ENCODE results near the gene RASGRF1. TPM values are rescaled to one million over a fixed set of nuclear protein-coding genes. Genes with fewer than 3 reads are reported as not detected.
A peak's percentile ranks its signal among the peaks of the same experiment; 100 is the strongest.

RASGRF1 gene
- total RNA-seq, 1 donor from 2014 or later = not detected

DNA sequence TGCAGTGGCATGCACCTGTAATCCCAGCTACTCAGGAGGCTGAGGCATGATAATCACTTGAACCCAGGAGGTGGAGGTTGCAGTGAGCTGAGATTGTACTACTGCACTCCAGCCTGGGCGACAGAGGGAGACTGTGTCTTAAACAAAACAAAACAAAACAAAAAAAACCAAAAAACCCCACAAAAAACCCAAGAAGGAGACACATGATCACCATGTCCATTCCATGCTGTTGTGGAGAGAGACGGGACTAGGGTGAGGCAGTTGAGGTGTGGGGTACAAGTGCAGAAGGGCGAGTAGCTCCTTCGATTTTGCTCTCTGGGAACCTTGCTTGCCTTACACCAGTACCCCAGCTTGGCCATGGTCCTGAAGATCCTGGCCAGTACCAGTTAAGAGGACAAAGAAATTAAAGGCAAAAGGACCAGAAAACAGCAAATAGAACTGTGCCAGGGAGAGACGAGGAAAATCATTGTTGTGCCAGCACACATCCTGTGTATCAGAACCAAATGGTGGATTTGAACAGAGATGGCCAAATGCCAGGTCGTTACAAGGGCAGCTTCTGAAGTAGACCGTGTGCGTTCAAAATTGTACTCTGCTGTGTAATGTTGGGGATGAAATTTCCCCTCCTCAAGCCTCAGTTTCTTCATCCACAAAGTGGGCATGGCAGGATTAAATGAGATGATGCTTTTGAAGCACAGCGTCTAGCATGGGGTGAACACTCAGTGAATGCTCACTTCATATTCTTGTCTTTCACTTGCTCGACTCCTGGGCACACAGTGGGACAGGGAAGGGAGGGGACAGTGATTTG lies 102.8 kb downstream of the RASGRF1 start:
- Histone ChIP-seq H3K9me3 (no peaks in the 10 kb centered on the region), H3K4me1 (peaks cover 28% of the 10 kb centered on the region), H3K4me3 (no peak overlapping the region), H3K36me3 (no peaks in the 10 kb centered on the region), H3K27ac (peak overlapping the region; percentile 77), H3K27me3 (no peaks in the 10 kb centered on the region)
- no peak for DNase-seq (ENCODE audit: extremely low spot score in 2 of 2)
- TF ChIP-seq POLR2AphosphoS5 (IDR thresholded peaks at IDR 0.05; ENCODE audit: insufficient read depth in 1 of 2, low read depth in 1 of 2) = no peak
- TF ChIP-seq POLR2A (IDR thresholded peaks at IDR 0.05) = no peak
- TF ChIP-seq, protein P1, sequence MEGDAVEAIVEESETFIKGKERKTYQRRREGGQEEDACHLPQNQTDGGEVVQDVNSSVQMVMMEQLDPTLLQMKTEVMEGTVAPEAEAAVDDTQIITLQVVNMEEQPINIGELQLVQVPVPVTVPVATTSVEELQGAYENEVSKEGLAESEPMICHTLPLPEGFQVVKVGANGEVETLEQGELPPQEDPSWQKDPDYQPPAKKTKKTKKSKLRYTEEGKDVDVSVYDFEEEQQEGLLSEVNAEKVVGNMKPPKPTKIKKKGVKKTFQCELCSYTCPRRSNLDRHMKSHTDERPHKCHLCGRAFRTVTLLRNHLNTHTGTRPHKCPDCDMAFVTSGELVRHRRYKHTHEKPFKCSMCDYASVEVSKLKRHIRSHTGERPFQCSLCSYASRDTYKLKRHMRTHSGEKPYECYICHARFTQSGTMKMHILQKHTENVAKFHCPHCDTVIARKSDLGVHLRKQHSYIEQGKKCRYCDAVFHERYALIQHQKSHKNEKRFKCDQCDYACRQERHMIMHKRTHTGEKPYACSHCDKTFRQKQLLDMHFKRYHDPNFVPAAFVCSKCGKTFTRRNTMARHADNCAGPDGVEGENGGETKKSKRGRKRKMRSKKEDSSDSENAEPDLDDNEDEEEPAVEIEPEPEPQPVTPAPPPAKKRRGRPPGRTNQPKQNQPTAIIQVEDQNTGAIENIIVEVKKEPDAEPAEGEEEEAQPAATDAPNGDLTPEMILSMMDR (IDR thresholded peaks at IDR 0.05) = no peak
- intact Hi-C loops (cut with DNase I) = no loop called here

DNA sequence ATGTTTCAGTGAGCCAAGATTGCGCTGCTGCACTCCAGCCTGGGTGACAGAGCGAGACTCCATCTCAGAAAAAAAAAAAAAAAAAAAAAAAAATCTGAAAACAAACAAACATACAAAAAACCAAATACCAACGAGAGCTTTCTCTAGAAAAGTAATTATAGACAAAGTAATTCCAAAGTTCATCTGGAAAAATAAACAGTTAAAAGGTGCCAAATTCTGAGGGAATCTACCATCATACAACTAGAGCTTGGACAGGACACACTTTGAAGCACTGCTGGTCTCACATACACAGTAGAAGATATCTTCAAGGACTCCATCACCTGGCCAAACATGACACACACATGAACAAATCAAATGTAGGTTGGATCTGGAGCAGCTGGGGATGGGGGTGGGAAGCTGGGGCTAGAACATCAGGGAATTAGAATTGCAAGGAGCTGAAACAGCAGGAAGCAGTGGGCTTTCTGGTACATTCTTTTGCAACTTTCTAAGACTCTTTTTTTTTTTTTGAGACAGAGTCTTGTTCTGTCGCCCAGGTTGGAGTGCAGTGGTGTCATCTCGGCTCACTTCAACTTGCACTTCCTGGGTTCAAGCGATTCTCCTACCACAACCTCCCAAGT lies 104.6 kb downstream of the RASGRF1 start:
- TF ChIP-seq, protein P1 (IDR thresholded peaks at IDR 0.05) = no peak
- TF ChIP-seq POLR2AphosphoS5 (IDR thresholded peaks at IDR 0.05; ENCODE audit: insufficient read depth in 1 of 2, low read depth in 1 of 2) = no peak
- no peak for TF ChIP-seq POLR2A (IDR thresholded peaks at IDR 0.05)
- intact Hi-C loops (cut with DNase I) = no loop called here
- no peak for DNase-seq (ENCODE audit: extremely low spot score in 2 of 2)
- Histone ChIP-seq H3K4me3 (no peak overlapping the region), H3K9me3 (no peaks in the 10 kb centered on the region), H3K36me3 (no peaks in the 10 kb centered on the region), H3K4me1 (peaks cover 23% of the 10 kb centered on the region), H3K27me3 (no peaks in the 10 kb centered on the region), H3K27ac (no peak overlapping the region)

DNA sequence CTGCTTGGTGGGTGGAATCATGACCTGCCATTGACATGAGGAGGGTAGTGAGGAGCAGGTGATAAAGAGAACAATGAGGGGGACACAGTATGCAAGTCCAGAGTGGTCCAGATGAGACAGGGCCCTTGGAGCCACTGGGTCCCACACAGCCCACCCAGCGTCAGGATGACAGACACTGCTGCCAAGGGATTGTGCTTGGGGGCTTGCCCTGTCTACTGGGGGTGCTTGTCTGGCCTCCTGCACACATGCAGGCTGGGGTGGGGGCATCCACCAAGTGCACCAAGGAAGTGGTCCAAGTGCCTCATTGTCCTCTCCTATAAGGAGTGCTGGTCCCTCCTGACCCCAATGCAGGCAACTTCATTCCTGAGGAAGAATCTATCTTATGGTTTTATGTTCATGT lies 106.5 kb downstream of the RASGRF1 start:
- Histone ChIP-seq H3K4me1 (peaks cover 19% of the 10 kb centered on the region), H3K4me3 (no peak overlapping the region), H3K27ac (peak overlapping the region; percentile 57), H3K27me3 (no peaks in the 10 kb centered on the region), H3K36me3 (no peaks in the 10 kb centered on the region), H3K9me3 (no peaks in the 10 kb centered on the region)
- no peak for TF ChIP-seq POLR2A (IDR thresholded peaks at IDR 0.05)
- no peak for TF ChIP-seq POLR2AphosphoS5 (IDR thresholded peaks at IDR 0.05; ENCODE audit: insufficient read depth in 1 of 2, low read depth in 1 of 2)
- TF ChIP-seq, protein P1 (IDR thresholded peaks at IDR 0.05) = no peak
- no peak for DNase-seq (ENCODE audit: extremely low spot score in 2 of 2)
- intact Hi-C loops (cut with DNase I) = no loop called here

DNA sequence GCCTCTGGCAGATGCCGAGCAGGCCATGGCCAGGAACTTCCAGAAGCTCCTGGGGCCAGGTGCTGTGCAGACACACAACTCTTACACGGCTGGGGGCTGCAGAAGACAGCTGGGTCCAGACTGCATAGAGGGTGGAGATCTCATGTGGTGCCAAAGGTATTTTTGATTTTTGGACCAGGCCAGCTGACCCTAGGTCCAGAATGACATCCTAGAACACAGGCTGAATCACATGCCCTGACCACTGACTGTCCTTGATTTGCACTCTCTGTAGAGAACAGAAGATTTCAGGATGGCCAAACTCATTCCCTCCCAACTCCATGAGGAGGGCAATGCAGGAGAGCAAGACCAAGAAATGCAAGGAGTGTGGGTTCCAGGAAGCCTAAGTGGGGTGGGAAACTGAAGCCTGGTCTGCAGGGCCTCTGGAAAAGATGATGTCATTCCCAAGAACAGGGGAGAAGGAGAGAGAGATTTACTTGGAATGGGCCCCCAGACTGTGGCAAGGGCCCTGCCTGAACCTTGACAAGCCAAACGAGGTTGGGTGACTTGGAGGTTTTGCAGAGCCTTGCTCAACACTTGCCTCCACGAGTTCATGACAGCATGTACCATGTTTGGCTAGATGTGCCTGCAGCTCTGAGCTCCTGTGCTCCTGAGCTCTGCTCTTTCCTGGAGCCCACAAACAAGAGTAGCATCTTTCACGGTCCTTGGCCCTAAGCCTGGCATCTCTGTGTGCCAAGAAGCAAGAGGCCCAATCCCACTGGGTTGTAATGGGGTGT lies 107.2 kb downstream of the RASGRF1 start:
- no peak for DNase-seq (ENCODE audit: extremely low spot score in 2 of 2)
- intact Hi-C loops (cut with DNase I) = no loop called here
- Histone ChIP-seq H3K27me3 (no peaks in the 10 kb centered on the region), H3K4me1 (peaks cover 15% of the 10 kb centered on the region), H3K9me3 (no peaks in the 10 kb centered on the region), H3K27ac (peak overlapping the region; percentile 57), H3K4me3 (no peak overlapping the region), H3K36me3 (no peaks in the 10 kb centered on the region)
- TF ChIP-seq POLR2AphosphoS5 (IDR thresholded peaks at IDR 0.05; ENCODE audit: insufficient read depth in 1 of 2, low read depth in 1 of 2) (no peak), POLR2A (IDR thresholded peaks at IDR 0.05) (no peak)
- TF ChIP-seq, protein P1 (IDR thresholded peaks at IDR 0.05) = no peak
